GM06990 (cell line): ENCODE results near the gene CASP6.
A peak's percentile ranks its signal among the peaks of the same experiment; 100 is the strongest.

Experiments
- DNase-seq: peaks from one replicate; pipeline ENCODE4 v3.0.0-alpha.2; 2011; ENCODE audit not compliant: insufficient read length; ENCODE audit errors: extremely low read depth
- H3K27me3 ChIP-seq: replicated peaks from 2 replicates; pipeline ENCODE4 v1.6.0; 2011; ENCODE audit warnings: low read length; ENCODE audit not compliant: control insufficient read depth, insufficient read depth
- H3K36me3 ChIP-seq: 2 replicates; pipeline ENCODE4 v1.5.1; 2011; ENCODE audit warnings: low read length; ENCODE audit not compliant: control insufficient read depth, insufficient read depth
- H3K4me3 ChIP-seq: replicated peaks from 2 replicates; pipeline ENCODE4 v1.5.1; 2011; ENCODE audit warnings: low read depth, mild to moderate bottlenecking, control low read depth, low read length
- CTCF ChIP-seq: IDR thresholded peaks from 2 replicates; pipeline ENCODE4 v1.5.1; 2011; ENCODE audit warnings: low read length, control low read depth, mild to moderate bottlenecking, inconsistent platforms; ENCODE audit not compliant: insufficient read depth, poor library complexity, severe bottlenecking

Gene CASP6

GRCh38 chr4:109662116-109662515, 41.1 kb downstream of the CASP6 start:
- TF ChIP-seq CTCF, result no peak
- Histone ChIP-seq H3K36me3 (peaks cover 2% of the 10 kb centered on the region; the same call in 1 of the 2 replicates), H3K4me3 (no peak overlapping the region), H3K27me3 (no peaks in the 10 kb centered on the region)
- DNase-seq, result no peak

GRCh38 chr4:109658871-109659410, 44.3 kb downstream of the CASP6 start:
- Histone ChIP-seq H3K4me3 (no peak overlapping the region), H3K27me3 (no peaks in the 10 kb centered on the region), H3K36me3 (peaks cover 2% of the 10 kb centered on the region; the same call in 1 of the 2 replicates)
- no peak for TF ChIP-seq CTCF
- no peak for DNase-seq

- no peaks in the 10 kb centered on the region for H3K36me3 ChIP-seq
- no peak overlapping the region for H3K4me3 ChIP-seq
- DNase-seq, result no peak
- no peak for TF ChIP-seq CTCF
- no peaks in the 10 kb centered on the region for H3K27me3 ChIP-seq
Measured at GRCh38 chr4:109657854-109658418, 45.3 kb downstream of the CASP6 start.

GRCh38 chr4:109655396-109655795, 47.8 kb downstream of the CASP6 start:
- Histone ChIP-seq H3K4me3 (no peak overlapping the region), H3K36me3 (no peaks in the 10 kb centered on the region), H3K27me3 (no peaks in the 10 kb centered on the region)
- TF ChIP-seq CTCF, result no peak
- DNase-seq, result no peak

GRCh38 chr4:109649872-109650271, 53.4 kb downstream of the CASP6 start:
- TF ChIP-seq CTCF, result no peak
- Histone ChIP-seq H3K4me3 (no peak overlapping the region), H3K27me3 (no peaks in the 10 kb centered on the region), H3K36me3 (no peaks in the 10 kb centered on the region)
- peak; percentile 67 for DNase-seq
